ENCODE measurements around the gene SLC37A3. TPM values are rescaled to one million over a fixed set of nuclear protein-coding genes. Genes with fewer than 3 reads are reported as not detected.

SLC37A3 gene
- total RNA-seq, 1 donor from 2014 or later = 11.9 TPM

DNA sequence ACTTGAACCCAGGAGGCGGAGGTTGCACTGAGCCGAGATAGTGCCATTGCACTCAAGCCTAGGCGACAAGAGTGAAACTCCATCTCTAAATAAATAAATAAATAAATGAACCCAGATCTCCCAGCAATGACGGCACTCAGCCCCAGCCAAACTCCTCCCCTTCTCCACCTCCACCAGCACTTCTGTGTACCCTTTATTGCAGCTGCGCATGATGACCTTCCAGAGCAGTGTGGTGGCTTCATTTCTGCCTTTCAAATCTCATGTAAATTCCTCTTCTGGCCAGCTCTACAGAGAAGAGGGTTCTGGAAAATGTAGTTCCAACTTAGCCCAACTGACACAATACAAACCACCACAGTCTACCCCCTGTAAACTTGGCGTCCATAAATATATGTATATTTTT, 108.5 kb downstream of the SLC37A3 start:
- intact Hi-C loops (cut with micrococcal nuclease) = no loop called here
- ATAC-seq (no peak), DNase-seq (no peak)

- intact Hi-C loops (cut with micrococcal nuclease) = no loop called here
Measured at GRCh38 chr7:140287988-140288387, 110.3 kb downstream of the SLC37A3 start.

DNA sequence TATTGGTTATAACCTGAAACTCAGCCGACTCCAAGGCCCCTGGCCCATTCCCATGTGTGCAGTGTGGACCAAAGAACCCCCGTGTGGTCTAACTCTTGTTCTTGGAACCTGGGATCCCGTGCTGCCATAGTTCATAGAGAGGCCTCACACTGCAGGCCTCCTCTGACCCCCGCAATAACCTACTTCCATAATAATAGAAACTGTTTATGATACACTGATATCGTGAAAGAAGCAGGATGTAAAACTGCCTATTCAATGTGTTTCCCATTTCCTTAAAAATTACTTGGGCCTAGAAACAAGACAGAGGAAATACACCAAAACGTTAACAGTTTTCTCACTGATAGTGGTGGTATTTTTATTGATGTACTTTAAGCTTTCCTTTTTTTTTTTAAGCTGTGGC, 112.4 kb downstream of the SLC37A3 start:
- ATAC-seq = no peak
- DNase-seq = no peak

More at GRCh38 chr7:140287988-140288387, 110.3 kb downstream of the SLC37A3 start:
- ATAC-seq (no peak), DNase-seq (no peak)

DNA sequence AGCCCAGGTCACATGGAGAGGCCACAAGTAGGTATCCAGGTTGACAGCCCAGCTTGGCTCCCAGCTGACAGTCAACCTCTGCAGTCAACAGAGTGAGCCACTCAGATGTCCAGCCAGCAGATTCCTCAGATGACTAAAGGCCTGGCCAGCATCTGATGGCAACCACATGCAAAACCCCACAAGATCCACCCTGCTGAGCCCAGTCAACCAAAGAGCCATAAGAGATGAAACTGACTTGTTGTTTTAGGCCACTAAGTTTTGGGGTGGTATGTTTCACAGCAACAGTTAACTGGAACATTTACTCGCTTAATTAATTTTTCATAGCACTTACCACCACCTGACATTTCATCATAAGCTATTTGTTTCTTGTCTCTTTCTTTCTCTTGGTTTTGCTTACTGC, 114.3 kb downstream of the SLC37A3 start:
- DNase-seq = no peak
- no peak for ATAC-seq
- intact Hi-C loops (cut with micrococcal nuclease) = no loop called here

More for the DNA sequence above, 112.4 kb downstream of the SLC37A3 start:
- intact Hi-C loops (cut with micrococcal nuclease) = no loop called here

Other genes with a start within 250 kb of the SLC37A3 start
- 10.3 TPM for gene KDM7A, start 221.5 kb downstream of the SLC37A3 start, total RNA-seq
- not detected for gene RAB19, start 5.5 kb upstream of the SLC37A3 start, total RNA-seq
- gene MKRN1, start 81.0 kb upstream of the SLC37A3 start, total RNA-seq = 118 TPM
- 14.4 TPM for gene DENND2A, start 242.3 kb upstream of the SLC37A3 start, total RNA-seq